Duodenal mucosa (tissue), 2 donors: ENCODE data around the gene SVIL.

Experiments used
- H3K27ac ChIP-seq: one replicate; pipeline ENCODE4 v1.7.0; 2013; ENCODE audit warnings: low read depth, low read length
- H3K27me3 ChIP-seq, 2 donors: one replicate each; pipeline ENCODE4 v1.7.0; 2013; ENCODE audit warnings: low read length in 2 of 2, control low read depth in 1 of 2; ENCODE audit not compliant: insufficient read depth in 2 of 2, control insufficient read depth in 1 of 2
- H3K36me3 ChIP-seq, 2 donors: one replicate each; pipeline ENCODE4 v1.7.0; 2013; ENCODE audit warnings: low read length in 2 of 2, control low read depth in 1 of 2; ENCODE audit not compliant: insufficient read depth in 2 of 2, control insufficient read depth in 1 of 2
- H3K4me1 ChIP-seq, 2 donors: one replicate each; pipeline ENCODE4 v1.7.0; 2013; ENCODE audit warnings: low read length in 2 of 2, control low read depth in 1 of 2; ENCODE audit not compliant: insufficient read depth in 2 of 2, control insufficient read depth in 1 of 2
- H3K4me3 ChIP-seq, 2 donors: one replicate each; pipeline ENCODE4 v1.7.0; 2013; ENCODE audit warnings: low read length in 2 of 2, low read depth in 1 of 2
- H3K9ac ChIP-seq, 2 donors: one replicate each; pipeline ENCODE4 v1.7.0; 2013; ENCODE audit warnings: low read length in 2 of 2, low read depth in 1 of 2
- H3K9me3 ChIP-seq, 2 donors: one replicate each; pipeline ENCODE4 v1.7.0; 2013; ENCODE audit warnings: low read length in 2 of 2, control low read depth in 1 of 2; ENCODE audit not compliant: control insufficient read depth in 1 of 2

SVIL gene

GRCh38 chr10:29634764-29635625, at the start of gene SVIL:
Gene SVIL (minus strand): TSS chr10:29634971. CDS start chr10:29555058, 79,913 bp downstream.
- Histone ChIP-seq H3K36me3 (no peaks in the 10 kb centered on the region), H3K9ac (peak within 1 kb of the TSS in 1 of 2 donors; percentile 15), H3K27ac (peak within 1 kb of the TSS; percentile 1), H3K4me1 (peaks cover 10 to 26% of the 10 kb centered on the region in 2 donors), H3K4me3 (peak within 1 kb of the TSS in 1 of 2 donors; percentile 5), H3K27me3 (no peaks in the 10 kb centered on the region), H3K9me3 (no peaks in the 10 kb centered on the region)

GRCh38 chr10:29681676-29682448, 47.1 kb upstream of the SVIL start:
- H3K36me3 ChIP-seq: peaks cover 0 to 6% of the 10 kb centered on the region in 2 donors
- H3K9me3 ChIP-seq: no peaks in the 10 kb centered on the region
- no peak overlapping the region for H3K4me3 ChIP-seq
- no peak overlapping the region for H3K9ac ChIP-seq
- no peak overlapping the region for H3K27ac ChIP-seq
- H3K27me3 ChIP-seq: no peaks in the 10 kb centered on the region
- H3K4me1 ChIP-seq: no peaks in the 10 kb centered on the region

GRCh38 chr10:29680091-29680490, 45.3 kb upstream of the SVIL start:
- no peak overlapping the region for H3K27ac ChIP-seq
- H3K36me3 ChIP-seq: peaks cover 0 to 6% of the 10 kb centered on the region in 2 donors
- H3K4me1 ChIP-seq: no peaks in the 10 kb centered on the region
- no peak overlapping the region for H3K9ac ChIP-seq
- peaks cover 2 to 15% of the 10 kb centered on the region in 2 donors for H3K9me3 ChIP-seq
- H3K4me3 ChIP-seq: no peak overlapping the region
- H3K27me3 ChIP-seq: no peaks in the 10 kb centered on the region

- H3K4me3 ChIP-seq: no peak overlapping the region
- H3K4me1 ChIP-seq: no peaks in the 10 kb centered on the region
- peaks cover 0 to 7% of the 10 kb centered on the region in 2 donors for H3K36me3 ChIP-seq
- H3K9ac ChIP-seq: no peak overlapping the region
- peaks cover 5 to 15% of the 10 kb centered on the region in 2 donors for H3K9me3 ChIP-seq
- no peaks in the 10 kb centered on the region for H3K27me3 ChIP-seq
- H3K27ac ChIP-seq: no peak overlapping the region
Observed at GRCh38 chr10:29676732-29677131, 42.0 kb upstream of the SVIL start.

GRCh38 chr10:29675984-29676383, 41.2 kb upstream of the SVIL start:
- H3K4me3 ChIP-seq: no peak overlapping the region
- H3K9me3 ChIP-seq: peaks cover 5 to 15% of the 10 kb centered on the region in 2 donors
- H3K36me3 ChIP-seq: peaks cover 0 to 7% of the 10 kb centered on the region in 2 donors
- no peaks in the 10 kb centered on the region for H3K4me1 ChIP-seq
- no peak overlapping the region for H3K9ac ChIP-seq
- H3K27ac ChIP-seq: no peak overlapping the region
- no peaks in the 10 kb centered on the region for H3K27me3 ChIP-seq

GRCh38 chr10:29671968-29672367, 37.2 kb upstream of the SVIL start:
- Histone ChIP-seq H3K4me3 (no peak overlapping the region), H3K27ac (no peak overlapping the region), H3K4me1 (no peaks in the 10 kb centered on the region), H3K9me3 (peaks cover 5 to 15% of the 10 kb centered on the region in 2 donors), H3K27me3 (no peaks in the 10 kb centered on the region), H3K36me3 (peaks cover 0 to 7% of the 10 kb centered on the region in 2 donors), H3K9ac (no peak overlapping the region)

GRCh38 chr10:29671228-29671780, 36.5 kb upstream of the SVIL start:
- H3K4me3 ChIP-seq: no peak overlapping the region
- H3K9me3 ChIP-seq: peaks cover 3 to 10% of the 10 kb centered on the region in 2 donors
- H3K9ac ChIP-seq: no peak overlapping the region
- no peaks in the 10 kb centered on the region for H3K4me1 ChIP-seq
- H3K27ac ChIP-seq: no peak overlapping the region
- peaks cover 0 to 7% of the 10 kb centered on the region in 2 donors for H3K36me3 ChIP-seq
- H3K27me3 ChIP-seq: no peaks in the 10 kb centered on the region

GRCh38 chr10:29670761-29671160, 36.0 kb upstream of the SVIL start:
- Histone ChIP-seq H3K27ac (no peak overlapping the region), H3K9me3 (peaks cover 3 to 5% of the 10 kb centered on the region in 2 donors), H3K36me3 (peaks cover 0 to 7% of the 10 kb centered on the region in 2 donors), H3K9ac (no peak overlapping the region), H3K27me3 (no peaks in the 10 kb centered on the region), H3K4me1 (no peaks in the 10 kb centered on the region), H3K4me3 (no peak overlapping the region)

- Histone ChIP-seq H3K36me3 (no peaks in the 10 kb centered on the region), H3K27me3 (no peaks in the 10 kb centered on the region), H3K9ac (no peak overlapping the region), H3K4me3 (no peak overlapping the region), H3K4me1 (no peaks in the 10 kb centered on the region), H3K27ac (no peak overlapping the region), H3K9me3 (no peaks in the 10 kb centered on the region)
Observed at GRCh38 chr10:29669149-29669548, 34.4 kb upstream of the SVIL start.

GRCh38 chr10:29668628-29669027, 33.9 kb upstream of the SVIL start:
- H3K27ac ChIP-seq: no peak overlapping the region
- no peaks in the 10 kb centered on the region for H3K9me3 ChIP-seq
- H3K4me1 ChIP-seq: no peaks in the 10 kb centered on the region

More at GRCh38 chr10:29668628-29669027, 33.9 kb upstream of the SVIL start:
- no peaks in the 10 kb centered on the region for H3K27me3 ChIP-seq
- H3K9ac ChIP-seq: no peak overlapping the region
- no peak overlapping the region for H3K4me3 ChIP-seq
- no peaks in the 10 kb centered on the region for H3K36me3 ChIP-seq
